GM23338 (cell line): ENCODE measurements around the gene TMPRSS3. TPM values are rescaled to one million over a fixed set of nuclear protein-coding genes. Genes with fewer than 3 reads are reported as not detected.

Experiments
- ATAC-seq: fragments of 200-7000 bp; cut with Tn5 transposase; 3 replicates; pipeline ENCODE4 v1.9.1; 2020
- DNase-seq: peaks from one replicate; pipeline ENCODE4 v3.0.0-alpha.2; 2015; ENCODE audit warnings: low spot score
- H2AFZ ChIP-seq: fragments of 200-600 bp; sonication (generic); 2 replicates; pipeline ENCODE4 v1.8.0; 2016; ENCODE audit warnings: antibody characterized with exemption, mild to moderate bottlenecking, moderate library complexity
- H3F3A ChIP-seq: fragments of 200-600 bp; sonication (generic); replicated peaks from 2 replicates; pipeline ENCODE4 v1.8.0; 2017; ENCODE audit warnings: antibody characterized with exemption, mixed run types, low read depth
- H3K27ac ChIP-seq: fragments of 200-600 bp; sonication (generic); 2 replicates; pipeline ENCODE4 v1.6.1; 2016; ENCODE audit warnings: low read depth
- H3K27me3 ChIP-seq: fragments of 200-600 bp; sonication (generic); 2 replicates; pipeline ENCODE4 v1.8.0; 2016; ENCODE audit warnings: mild to moderate bottlenecking, mixed run types, moderate library complexity; ENCODE audit not compliant: insufficient read depth
- H3K36me3 ChIP-seq: fragments of 200-600 bp; sonication (generic); 2 replicates; pipeline ENCODE4 v1.8.0; 2016; ENCODE audit warnings: mild to moderate bottlenecking; ENCODE audit not compliant: insufficient read depth
- H3K4me1 ChIP-seq: fragments of 200-600 bp; sonication (generic); 2 replicates; pipeline ENCODE4 v1.8.0; 2016; ENCODE audit warnings: mild to moderate bottlenecking, moderate library complexity; ENCODE audit not compliant: insufficient read depth
- H3K4me2 ChIP-seq: fragments of 200-600 bp; sonication (generic); 2 replicates; pipeline ENCODE4 v1.7.1; 2017; ENCODE audit warnings: mixed run types
- H3K4me3 ChIP-seq: fragments of 200-600 bp; sonication (generic); 2 replicates; pipeline ENCODE4 v1.6.1; 2016; ENCODE audit warnings: mixed run types
- H3K79me2 ChIP-seq: fragments of 200-600 bp; sonication (generic); replicated peaks from 2 replicates; pipeline ENCODE4 v1.8.0; 2017; ENCODE audit warnings: mild to moderate bottlenecking; ENCODE audit not compliant: insufficient read depth
- H3K9me2 ChIP-seq: fragments of 200-600 bp; sonication (generic); 2 replicates; pipeline ENCODE4 v1.8.0; 2017; ENCODE audit not compliant: insufficient read depth
- H4K20me1 ChIP-seq: fragments of 200-600 bp; sonication (generic); replicated peaks from 2 replicates; pipeline ENCODE4 v1.8.0; 2017; ENCODE audit warnings: mild to moderate bottlenecking; ENCODE audit not compliant: insufficient read depth
- H3K27ac Mint-ChIP-seq: 2 replicates; pipeline ENCODE4 v1.8.0; 2020; ENCODE audit warnings: inconsistent platforms, mild to moderate bottlenecking, moderate library complexity, mixed read lengths
- H3K27me3 Mint-ChIP-seq: 3 replicates; pipeline ENCODE4 v1.8.0; 2022; ENCODE audit warnings: low read depth, mild to moderate bottlenecking, moderate library complexity, mixed read lengths, inconsistent platforms; ENCODE audit not compliant: insufficient read depth, poor library complexity
- H3K36me3 Mint-ChIP-seq: 3 replicates; pipeline ENCODE4 v1.8.0; 2021; ENCODE audit warnings: low read depth, mild to moderate bottlenecking, inconsistent platforms, moderate library complexity, mixed read lengths
- H3K4me1 Mint-ChIP-seq: 3 replicates; pipeline ENCODE4 v1.8.0; 2020; ENCODE audit warnings: mild to moderate bottlenecking, inconsistent platforms, mixed read lengths
- H3K4me3 Mint-ChIP-seq: 3 replicates; pipeline ENCODE4 v1.8.0; 2021; ENCODE audit warnings: moderate library complexity, mild to moderate bottlenecking, inconsistent platforms, mixed read lengths
- H3K9me3 Mint-ChIP-seq: 3 replicates; pipeline ENCODE4 v1.8.0; 2020; ENCODE audit warnings: moderate library complexity, mild to moderate bottlenecking, inconsistent platforms, mixed read lengths
- CREB1 ChIP-seq: fragments of 250-450 bp; sonication (Bioruptor Pico); IDR thresholded peaks from 2 replicates; pipeline ENCODE4 v1.5.0; 2020; ENCODE audit warnings: low read depth, mild to moderate bottlenecking, moderate library complexity
- ETS1 ChIP-seq: IDR thresholded peaks from 2 replicates; pipeline ENCODE4 v1.6.1; 2016; ENCODE audit warnings: antibody characterized with exemption
- EZH2 ChIP-seq: fragments of 200-600 bp; sonication (generic); IDR thresholded peaks from one replicate; pipeline ENCODE4 v1.8.0; 2017; ENCODE audit warnings: antibody characterized with exemption, mild to moderate bottlenecking, low read depth; ENCODE audit not compliant: unreplicated experiment
- EZH2phosphoT487 ChIP-seq: fragments of 200-600 bp; sonication (generic); IDR thresholded peaks from one replicate; pipeline ENCODE4 v1.8.1; 2018; ENCODE audit warnings: antibody characterized with exemption; ENCODE audit not compliant: unreplicated experiment
- JUNB ChIP-seq: IDR thresholded peaks from one replicate; pipeline ENCODE4 v1.6.1; 2016; ENCODE audit warnings: antibody characterized with exemption; ENCODE audit not compliant: unreplicated experiment
- NANOG ChIP-seq: IDR thresholded peaks from 2 replicates; pipeline ENCODE4 v1.6.1; 2016; ENCODE audit warnings: antibody characterized with exemption, borderline replicate concordance
- POLR2AphosphoS5 ChIP-seq: IDR thresholded peaks from 2 replicates; pipeline ENCODE4 v1.6.1; 2016; ENCODE audit warnings: antibody characterized with exemption, low read depth
- REST ChIP-seq: IDR thresholded peaks from one replicate; pipeline ENCODE4 v1.6.1; 2018; ENCODE audit warnings: antibody characterized with exemption; ENCODE audit not compliant: unreplicated experiment
- STAT1 ChIP-seq: IDR thresholded peaks from one replicate; pipeline ENCODE4 v1.6.1; 2016; ENCODE audit warnings: antibody characterized with exemption; ENCODE audit not compliant: unreplicated experiment
- ZNF114 ChIP-seq: fragments of 250-450 bp; sonication (Bioruptor Pico); IDR thresholded peaks from 2 replicates; pipeline ENCODE4 v1.5.0; 2020; ENCODE audit warnings: mild to moderate bottlenecking, moderate library complexity
- ZNF331 ChIP-seq: fragments of 250-450 bp; sonication (Bioruptor Pico); IDR thresholded peaks from 2 replicates; pipeline ENCODE4 v1.5.0; 2020; ENCODE audit warnings: low read depth, mild to moderate bottlenecking, moderate library complexity
- ZNF462 ChIP-seq: fragments of 250-450 bp; sonication (Bioruptor Pico); IDR thresholded peaks from 2 replicates; pipeline ENCODE4 v1.5.0; 2020; ENCODE audit warnings: mild to moderate bottlenecking, moderate library complexity
- polyA plus RNA-seq: library from polyadenylated mRNA; unstranded; fragments of >200 nt; fragmentation: Nextera tagmentation; extraction: Ambion mirVana; gene quantifications from 2 replicates; pipeline ENCODE4 v1.2.1, GENCODE V29; 2016
- total RNA-seq: library from RNA; depleted of rRNA; stranded (reverse); fragments of >200 nt; shearing (Covaris generic); gene quantifications from 2 replicates; pipeline ENCODE4 v1.2.3, GENCODE V29; 2014

The TMPRSS3 gene
- total and polyA plus RNA-seq, 2 experiments from 2014 or later: 0.17 TPM; not detected in 1

GRCh38 chr21:42378418-42378817 is 17.4 kb downstream of the TMPRSS3 start:
- H3K4me3 Mint-ChIP-seq: no peak overlapping the region
- DNase-seq: no peak
- Histone ChIP-seq H3K4me1 (no peaks in the 10 kb centered on the region), H3K36me3 (no peaks in the 10 kb centered on the region), H3K4me2 (no peak overlapping the region), H3K27ac (no peak overlapping the region), H3K9me2 (no peaks in the 10 kb centered on the region), H3F3A (no peaks in the 10 kb centered on the region), H2AFZ (no peak overlapping the region), H3K27me3 (no peaks in the 10 kb centered on the region), H3K4me3 (no peak overlapping the region), H3K79me2 (no peaks in the 10 kb centered on the region), H4K20me1 (no peaks in the 10 kb centered on the region)
- H3K9me3 Mint-ChIP-seq: peaks cover 15% of the 10 kb centered on the region
- H3K27me3 Mint-ChIP-seq: peaks cover 2% of the 10 kb centered on the region
- H3K4me1 Mint-ChIP-seq: no peaks in the 10 kb centered on the region
- H3K36me3 Mint-ChIP-seq: peaks cover 6% of the 10 kb centered on the region
- no peak overlapping the region for H3K27ac Mint-ChIP-seq
- TF ChIP-seq EZH2phosphoT487 (no peak), ZNF331 (CRISPR knock-in tag) (no peak), JUNB (no peak)
- ATAC-seq: no peak

GRCh38 chr21:42377951-42378340 is 17.9 kb downstream of the TMPRSS3 start:
- H3K36me3 ChIP-seq: no peaks in the 10 kb centered on the region
- ATAC-seq (no peak), DNase-seq (no peak)
- no peak overlapping the region for H3K4me2 ChIP-seq
- H3K79me2 ChIP-seq: no peaks in the 10 kb centered on the region
- Mint-ChIP-seq H3K27me3 (peaks cover 3% of the 10 kb centered on the region), H3K27ac (no peak overlapping the region), H3K36me3 (peaks cover 6% of the 10 kb centered on the region), H3K4me1 (no peaks in the 10 kb centered on the region), H3K9me3 (peaks cover 15% of the 10 kb centered on the region), H3K4me3 (no peak overlapping the region)
- H3K4me1 ChIP-seq: no peaks in the 10 kb centered on the region
- no peaks in the 10 kb centered on the region for H4K20me1 ChIP-seq
- no peaks in the 10 kb centered on the region for H3K27me3 ChIP-seq
- no peaks in the 10 kb centered on the region for H3F3A ChIP-seq
- no peak overlapping the region for H2AFZ ChIP-seq
- no peaks in the 10 kb centered on the region for H3K9me2 ChIP-seq
- no peak overlapping the region for H3K4me3 ChIP-seq
- H3K27ac ChIP-seq: no peak overlapping the region
- TF ChIP-seq ETS1 (no peak), ZNF331 (CRISPR knock-in tag) (no peak), STAT1 (no peak), ZNF114 (CRISPR knock-in tag) (no peak), NANOG (no peak), CREB1 (no peak), ZNF462 (CRISPR knock-in tag) (no peak), EZH2 (no peak), REST (no peak), POLR2AphosphoS5 (no peak), JUNB (no peak)
